BJ (cell line): ENCODE measurements around the gene CACNG7. TPM values are rescaled to one million over a fixed set of nuclear protein-coding genes. Genes with fewer than 3 reads are reported as not detected.

Experiments
- CTCF ChIA-PET: fragments of 350-600 bp; formaldehyde crosslinking; extraction: SDS; loops from one replicate; lab custom pipeline; 2021; ENCODE audit warnings: antibody characterized with exemption, inconsistent platforms; lab: Yijun Ruan, JAX
- POLR2A ChIA-PET: fragments of 300-600 bp; sonication (Branson Sonifier 250); formaldehyde crosslinking; extraction: SDS; loops from one replicate; lab custom pipeline; 2021; ENCODE audit warnings: antibody characterized with exemption; lab: Charles Lee
- DNase-seq: peaks from one replicate; pipeline ENCODE4 v3.0.0-alpha.2; 2011; ENCODE audit warnings: low read depth
- H3K27me3 ChIP-seq: 2 replicates; pipeline ENCODE4 v1.6.0; 2011; ENCODE audit warnings: low read length; ENCODE audit not compliant: control insufficient read depth, insufficient read depth
- H3K36me3 ChIP-seq: 2 replicates; pipeline ENCODE4 v1.5.1; 2011; ENCODE audit warnings: low read length; ENCODE audit not compliant: control insufficient read depth, insufficient read depth
- H3K4me3 ChIP-seq: 2 replicates; pipeline ENCODE4 v1.5.1; 2011; ENCODE audit warnings: low read depth, mild to moderate bottlenecking, control low read depth, low read length
- polyA plus RNA-seq: library from polyadenylated mRNA; depleted of rRNA; stranded (reverse); fragments of >200 nt; gene quantifications from 2 replicates; pipeline ENCODE4 v1.2.3, GENCODE V29; 2011
- TF ChIP-seq, protein P1 (sequence below): IDR thresholded peaks from 2 replicates; pipeline ENCODE4 v1.5.1; 2011; ENCODE audit warnings: low read depth, mild to moderate bottlenecking, control low read depth, inconsistent platforms, low read length, moderate library complexity; ENCODE audit not compliant: insufficient read depth

The CACNG7 gene
- polyA plus RNA-seq, 1 experiment, result 0.90 TPM

DNA sequence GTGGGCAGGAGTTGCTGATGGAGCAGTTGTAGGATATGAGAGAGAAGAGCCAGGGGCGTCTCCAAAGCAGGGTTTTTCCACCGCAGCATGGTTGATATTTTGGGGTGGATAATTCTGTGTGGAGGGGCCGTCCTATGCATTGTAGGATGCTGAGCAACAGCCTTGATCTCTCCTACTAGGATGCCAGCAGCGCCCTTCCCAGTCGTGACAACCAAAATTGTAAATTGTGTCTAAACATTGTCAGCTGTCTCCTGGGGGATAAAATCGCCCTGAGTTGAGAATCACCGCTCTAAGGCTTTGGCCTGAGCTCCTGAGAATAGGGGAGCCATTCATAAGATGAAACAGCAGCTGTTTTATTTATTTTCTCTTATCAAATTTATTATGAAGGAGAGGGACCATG is 57.9 kb downstream of the CACNG7 start:
- POLR2A ChIA-PET, result no interaction called here
- TF ChIP-seq, protein P1, sequence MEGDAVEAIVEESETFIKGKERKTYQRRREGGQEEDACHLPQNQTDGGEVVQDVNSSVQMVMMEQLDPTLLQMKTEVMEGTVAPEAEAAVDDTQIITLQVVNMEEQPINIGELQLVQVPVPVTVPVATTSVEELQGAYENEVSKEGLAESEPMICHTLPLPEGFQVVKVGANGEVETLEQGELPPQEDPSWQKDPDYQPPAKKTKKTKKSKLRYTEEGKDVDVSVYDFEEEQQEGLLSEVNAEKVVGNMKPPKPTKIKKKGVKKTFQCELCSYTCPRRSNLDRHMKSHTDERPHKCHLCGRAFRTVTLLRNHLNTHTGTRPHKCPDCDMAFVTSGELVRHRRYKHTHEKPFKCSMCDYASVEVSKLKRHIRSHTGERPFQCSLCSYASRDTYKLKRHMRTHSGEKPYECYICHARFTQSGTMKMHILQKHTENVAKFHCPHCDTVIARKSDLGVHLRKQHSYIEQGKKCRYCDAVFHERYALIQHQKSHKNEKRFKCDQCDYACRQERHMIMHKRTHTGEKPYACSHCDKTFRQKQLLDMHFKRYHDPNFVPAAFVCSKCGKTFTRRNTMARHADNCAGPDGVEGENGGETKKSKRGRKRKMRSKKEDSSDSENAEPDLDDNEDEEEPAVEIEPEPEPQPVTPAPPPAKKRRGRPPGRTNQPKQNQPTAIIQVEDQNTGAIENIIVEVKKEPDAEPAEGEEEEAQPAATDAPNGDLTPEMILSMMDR, result no peak
- CTCF ChIA-PET, result interaction anchor here (1.3 kb wide), 1 partner anchor 19 kb away, joined by 4 read pairs; no protein-coding TSS in a partner anchor
- no peak overlapping the region for H3K4me3 ChIP-seq
- peaks cover 7% of the 10 kb centered on the region for H3K27me3 ChIP-seq
- no peaks in the 10 kb centered on the region for H3K36me3 ChIP-seq
- DNase-seq, result no peak

DNA sequence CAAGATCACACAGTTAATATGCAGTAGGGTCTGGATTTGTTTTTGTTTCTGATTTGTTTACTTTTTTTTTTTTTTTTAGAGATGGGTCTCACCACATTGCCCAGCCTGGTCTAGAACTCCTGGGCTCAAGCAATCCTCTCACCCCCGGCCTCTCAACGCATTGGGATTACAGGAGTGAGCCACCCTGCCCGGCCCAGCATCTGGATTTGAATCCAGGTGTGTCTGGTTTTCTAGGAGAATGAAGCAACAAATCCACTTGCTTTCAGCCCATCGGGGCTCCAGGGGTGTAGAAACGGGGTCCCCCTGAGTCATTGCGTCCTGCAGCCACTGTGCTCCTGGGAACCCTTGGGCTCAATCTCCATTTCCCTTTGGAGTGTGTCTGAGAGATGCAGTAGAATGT is 60.3 kb downstream of the CACNG7 start:
- H3K36me3 ChIP-seq, result no peaks in the 10 kb centered on the region
- TF ChIP-seq, protein P1, result no peak
- H3K27me3 ChIP-seq, result peaks cover 3% of the 10 kb centered on the region; the same call in 1 of the 2 replicates
- H3K4me3 ChIP-seq, result no peak overlapping the region
- CTCF ChIA-PET, result no interaction called here
- POLR2A ChIA-PET, result no interaction called here
- no peak for DNase-seq

DNA sequence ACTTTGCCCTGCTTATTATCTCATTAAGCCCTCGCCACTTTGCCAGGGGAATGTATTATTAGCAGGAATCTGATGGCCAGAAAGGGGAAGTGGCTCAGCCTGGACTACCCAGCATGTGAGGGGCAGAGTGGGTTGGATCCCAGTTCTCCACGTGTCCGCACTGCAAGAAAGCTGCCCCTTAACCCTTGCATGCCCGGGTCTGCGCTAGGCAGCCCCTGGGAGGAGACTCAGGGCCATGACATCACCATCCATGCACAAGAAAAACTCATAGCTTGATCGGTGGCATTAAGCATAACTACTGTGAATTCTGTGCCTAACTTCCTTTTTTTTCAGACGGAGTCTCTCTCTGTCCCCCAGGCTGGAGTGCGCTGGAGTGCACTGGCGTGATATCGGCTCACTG is 62.6 kb downstream of the CACNG7 start:
- Histone ChIP-seq H3K27me3 (no peaks in the 10 kb centered on the region; the same call in 1 of the 2 replicates), H3K4me3 (no peak overlapping the region), H3K36me3 (no peaks in the 10 kb centered on the region)
- TF ChIP-seq, protein P1, result no peak
- ChIA-PET CTCF (no interaction called here), POLR2A (no interaction called here)
- DNase-seq, result no peak

DNA sequence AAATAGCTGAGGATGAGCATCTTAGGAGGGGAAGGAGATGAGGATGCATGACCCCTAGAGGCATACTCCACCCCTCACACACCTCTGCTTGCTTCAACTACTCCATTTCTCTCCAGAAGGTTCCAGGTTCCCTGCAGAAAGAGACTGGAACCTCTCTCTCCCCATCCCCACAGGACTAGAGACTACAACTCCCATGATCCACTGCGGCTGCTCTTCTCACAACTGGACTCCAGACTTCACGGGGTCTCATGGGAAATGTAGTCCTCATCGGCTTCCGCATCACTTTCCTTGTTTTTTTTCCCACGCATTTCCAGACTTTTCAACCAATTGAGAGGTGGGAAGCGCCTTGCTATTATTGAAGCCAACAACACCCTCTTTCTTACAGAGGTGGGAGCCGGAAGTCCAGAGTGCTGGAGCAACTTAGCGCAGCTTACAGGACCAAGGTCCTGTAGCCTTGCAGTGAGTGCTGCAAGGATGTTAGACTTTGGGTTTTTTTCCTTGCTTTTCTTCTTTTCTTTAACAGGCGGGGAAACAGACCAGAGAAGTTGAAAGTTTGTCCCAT is 68.4 kb downstream of the CACNG7 start:
- TF ChIP-seq, protein P1, result no peak
- peak; percentile 22 for DNase-seq
- Histone ChIP-seq H3K36me3 (no peaks in the 10 kb centered on the region), H3K27me3 (0 out of 2 replicates have a peak, but pooled peaks cover 4% of the 10 kb centered on the region), H3K4me3 (peak overlapping the region; percentile 40)
- CTCF ChIA-PET, result interaction anchor here (1.2 to 1.3 kb wide), 2 partner anchors 48 to 168 kb away, joined by 3 to 5 read pairs; no protein-coding TSS in a partner anchor
- POLR2A ChIA-PET, result no interaction called here

DNA sequence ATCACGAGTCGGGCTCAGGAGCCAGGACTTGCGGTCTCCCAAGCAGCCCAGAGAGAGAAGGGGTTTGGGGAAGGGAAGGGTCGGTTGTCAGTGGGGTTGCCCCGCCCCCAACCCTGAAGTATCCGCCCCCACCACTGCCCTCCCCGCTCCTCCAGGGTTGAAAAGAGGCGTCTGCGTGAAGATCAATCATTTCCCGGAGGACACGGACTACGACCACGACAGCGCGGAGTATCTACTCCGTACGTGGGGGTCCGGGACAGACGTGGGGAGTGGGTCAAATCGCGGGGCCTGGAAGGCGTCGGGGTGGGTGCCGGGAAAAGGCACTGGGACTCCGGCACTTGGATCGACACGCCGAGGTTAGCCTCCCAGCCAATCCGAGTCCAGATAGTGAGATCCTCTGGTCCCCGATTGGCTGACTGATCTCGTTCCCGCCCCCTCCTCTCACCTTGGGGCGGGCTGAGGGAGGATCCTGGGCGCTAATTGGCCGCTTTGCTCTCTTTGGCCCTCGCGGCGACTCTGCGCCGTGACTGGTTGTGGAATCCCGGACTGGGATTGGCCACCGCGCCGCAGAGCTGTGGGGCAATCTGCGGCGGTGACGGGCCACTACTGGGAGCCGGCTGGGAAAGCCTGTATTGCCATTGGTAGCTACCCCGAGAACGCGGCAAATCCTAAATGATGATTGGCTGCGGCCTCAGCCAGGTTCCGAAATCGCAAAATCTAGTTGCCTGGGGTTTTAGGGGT is 69.1 kb downstream of the CACNG7 start:
- CTCF ChIA-PET, result interaction anchor here (1.2 to 1.3 kb wide), 2 partner anchors 47 to 169 kb away, joined by 3 to 5 read pairs; no protein-coding TSS in a partner anchor
- DNase-seq, result peak; percentile 23
- POLR2A ChIA-PET, result no interaction called here
- Histone ChIP-seq H3K4me3 (peak overlapping the region; percentile 40), H3K36me3 (no peaks in the 10 kb centered on the region), H3K27me3 (0 out of 2 replicates have a peak, but pooled peaks cover 4% of the 10 kb centered on the region)
- TF ChIP-seq, protein P1, result no peak
